Loucy (cell line): Measurements from ENCODE around the gene CTSL.

ENCODE experiments used
- H2AFZ ChIP-seq: fragments of 200-600 bp; sonication (generic); 2 replicates; pipeline ENCODE4 v1.6.0; 2016; ENCODE audit warnings: antibody characterized with exemption, mild to moderate bottlenecking, low read length, moderate library complexity
- H3F3A ChIP-seq: fragments of 200-600 bp; 2 replicates; pipeline ENCODE4 v1.6.0; 2016; ENCODE audit warnings: antibody characterized with exemption, low read depth, mild to moderate bottlenecking
- H3K27me3 ChIP-seq: fragments of 200-600 bp; sonication (generic); 2 replicates; pipeline ENCODE4 v1.6.1; 2014; ENCODE audit warnings: low read length, mild to moderate bottlenecking; ENCODE audit not compliant: insufficient read depth, poor library complexity, severe bottlenecking
- H3K36me3 ChIP-seq: fragments of 200-600 bp; sonication (generic); 2 replicates; pipeline ENCODE4 v1.6.1; 2016; ENCODE audit warnings: low read length; ENCODE audit not compliant: insufficient read depth
- H3K4me1 ChIP-seq: fragments of 200-600 bp; sonication (generic); 2 replicates; pipeline ENCODE4 v1.5.1; 2014; ENCODE audit warnings: low read length, mild to moderate bottlenecking; ENCODE audit not compliant: insufficient read depth, poor library complexity, severe bottlenecking
- H3K4me2 ChIP-seq: fragments of 200-600 bp; sonication (generic); 2 replicates; pipeline ENCODE4 v1.6.0; 2014; ENCODE audit warnings: antibody characterized with exemption, low read length, low read depth, mild to moderate bottlenecking; ENCODE audit not compliant: poor library complexity, severe bottlenecking
- H3K4me3 ChIP-seq: fragments of 200-600 bp; sonication (generic); 2 replicates; pipeline ENCODE4 v1.5.1; 2014; ENCODE audit warnings: low read length, mild to moderate bottlenecking, mixed read lengths; ENCODE audit not compliant: poor library complexity, severe bottlenecking
- H3K79me2 ChIP-seq: fragments of 200-600 bp; sonication (generic); 2 replicates; pipeline ENCODE4 v1.6.1; 2014; ENCODE audit warnings: low read length; ENCODE audit not compliant: insufficient read depth
- H3K9ac ChIP-seq: fragments of 200-600 bp; sonication (generic); 2 replicates; pipeline ENCODE4 v1.6.0; 2014; ENCODE audit warnings: mild to moderate bottlenecking, low read depth, low read length, moderate library complexity; ENCODE audit not compliant: poor library complexity, severe bottlenecking
- H3K9me2 ChIP-seq: fragments of 200-600 bp; sonication (generic); replicated peaks from 2 replicates; pipeline ENCODE4 v1.6.1; 2016; ENCODE audit warnings: low read depth, low read length, mixed read lengths
- H3K9me3 ChIP-seq: fragments of 200-600 bp; sonication (generic); 2 replicates; pipeline ENCODE4 v1.6.1; 2014; ENCODE audit warnings: mild to moderate bottlenecking, antibody characterized with exemption, low read length, low read depth; ENCODE audit not compliant: insufficient read depth
- H4K20me1 ChIP-seq: fragments of 200-600 bp; sonication (generic); 2 replicates; pipeline ENCODE4 v1.6.0; 2014; ENCODE audit warnings: antibody characterized with exemption, low read length, mild to moderate bottlenecking; ENCODE audit not compliant: insufficient read depth, poor library complexity, severe bottlenecking
- EZH2phosphoT487 ChIP-seq: fragments of 200-600 bp; IDR thresholded peaks from 2 replicates; pipeline ENCODE4 v1.6.1; 2018; ENCODE audit warnings: antibody characterized with exemption, mild to moderate bottlenecking, moderate library complexity, borderline replicate concordance
- TF ChIP-seq, protein P1 (sequence below): fragments of 200-600 bp; sonication (generic); conservative IDR thresholded peaks from 2 replicates; pipeline ENCODE4 v1.5.1; 2014; ENCODE audit warnings: mild to moderate bottlenecking, antibody characterized with exemption, low read length

Gene CTSL

GRCh38 chr9:87687207-87687606 lies 38.7 kb upstream of the CTSL start:
- H3K4me3 ChIP-seq, result no peak overlapping the region
- no peaks in the 10 kb centered on the region for H3K4me1 ChIP-seq
- H3K27me3 ChIP-seq, result no peaks in the 10 kb centered on the region
- H3K36me3 ChIP-seq, result peaks cover 1% of the 10 kb centered on the region; the same call in 1 of the 2 replicates
- TF ChIP-seq, protein P1, sequence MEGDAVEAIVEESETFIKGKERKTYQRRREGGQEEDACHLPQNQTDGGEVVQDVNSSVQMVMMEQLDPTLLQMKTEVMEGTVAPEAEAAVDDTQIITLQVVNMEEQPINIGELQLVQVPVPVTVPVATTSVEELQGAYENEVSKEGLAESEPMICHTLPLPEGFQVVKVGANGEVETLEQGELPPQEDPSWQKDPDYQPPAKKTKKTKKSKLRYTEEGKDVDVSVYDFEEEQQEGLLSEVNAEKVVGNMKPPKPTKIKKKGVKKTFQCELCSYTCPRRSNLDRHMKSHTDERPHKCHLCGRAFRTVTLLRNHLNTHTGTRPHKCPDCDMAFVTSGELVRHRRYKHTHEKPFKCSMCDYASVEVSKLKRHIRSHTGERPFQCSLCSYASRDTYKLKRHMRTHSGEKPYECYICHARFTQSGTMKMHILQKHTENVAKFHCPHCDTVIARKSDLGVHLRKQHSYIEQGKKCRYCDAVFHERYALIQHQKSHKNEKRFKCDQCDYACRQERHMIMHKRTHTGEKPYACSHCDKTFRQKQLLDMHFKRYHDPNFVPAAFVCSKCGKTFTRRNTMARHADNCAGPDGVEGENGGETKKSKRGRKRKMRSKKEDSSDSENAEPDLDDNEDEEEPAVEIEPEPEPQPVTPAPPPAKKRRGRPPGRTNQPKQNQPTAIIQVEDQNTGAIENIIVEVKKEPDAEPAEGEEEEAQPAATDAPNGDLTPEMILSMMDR, result no peak
- TF ChIP-seq EZH2phosphoT487, result no peak
- H3K9ac ChIP-seq, result no peak overlapping the region
- H3K9me3 ChIP-seq, result no peaks in the 10 kb centered on the region
- H3K9me2 ChIP-seq, result no peaks in the 10 kb centered on the region
- H4K20me1 ChIP-seq, result no peaks in the 10 kb centered on the region
- H3K79me2 ChIP-seq, result no peaks in the 10 kb centered on the region
- H3F3A ChIP-seq, result no peaks in the 10 kb centered on the region
- H2AFZ ChIP-seq, result no peak overlapping the region
- no peak overlapping the region for H3K4me2 ChIP-seq

DNA sequence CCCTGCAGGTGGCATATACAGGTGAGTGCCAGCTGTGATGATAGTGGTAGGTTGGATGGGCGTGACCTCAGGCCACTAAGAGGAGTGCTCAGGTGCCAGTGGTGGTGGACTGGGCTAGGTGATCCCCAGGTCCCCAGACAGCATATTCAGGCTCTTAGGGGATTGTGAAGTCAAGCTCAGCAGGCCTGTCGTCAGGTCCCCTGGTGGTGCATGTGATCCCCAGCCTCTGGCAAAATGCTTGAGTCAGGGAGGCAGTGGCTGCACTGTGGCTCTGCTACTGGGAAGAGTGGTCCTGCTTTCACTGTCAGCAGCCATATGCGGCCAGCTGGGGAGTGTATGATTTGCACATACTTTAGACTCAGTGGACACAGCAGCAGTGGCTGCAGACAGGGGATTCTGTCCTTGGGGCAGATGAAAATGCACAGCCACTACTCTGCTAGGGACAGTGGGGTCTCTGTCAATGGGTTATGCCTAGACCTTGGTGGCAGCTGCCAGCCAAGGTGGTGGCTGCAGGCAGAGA lies 31.6 kb upstream of the CTSL start:
- no peaks in the 10 kb centered on the region for H3K9me2 ChIP-seq
- no peaks in the 10 kb centered on the region for H3K27me3 ChIP-seq
- no peak for TF ChIP-seq EZH2phosphoT487
- TF ChIP-seq, protein P1, result no peak
- no peak overlapping the region for H3K9ac ChIP-seq
- no peak overlapping the region for H3K4me2 ChIP-seq
- H3F3A ChIP-seq, result no peaks in the 10 kb centered on the region
- H3K36me3 ChIP-seq, result peaks cover 12% of the 10 kb centered on the region; the same call in 1 of the 2 replicates
- H3K79me2 ChIP-seq, result no peaks in the 10 kb centered on the region
- H3K9me3 ChIP-seq, result peaks cover 3% of the 10 kb centered on the region; the same call in 1 of the 2 replicates
- H4K20me1 ChIP-seq, result no peaks in the 10 kb centered on the region
- H3K4me1 ChIP-seq, result no peaks in the 10 kb centered on the region
- H2AFZ ChIP-seq, result no peak overlapping the region
- H3K4me3 ChIP-seq, result no peak overlapping the region

DNA sequence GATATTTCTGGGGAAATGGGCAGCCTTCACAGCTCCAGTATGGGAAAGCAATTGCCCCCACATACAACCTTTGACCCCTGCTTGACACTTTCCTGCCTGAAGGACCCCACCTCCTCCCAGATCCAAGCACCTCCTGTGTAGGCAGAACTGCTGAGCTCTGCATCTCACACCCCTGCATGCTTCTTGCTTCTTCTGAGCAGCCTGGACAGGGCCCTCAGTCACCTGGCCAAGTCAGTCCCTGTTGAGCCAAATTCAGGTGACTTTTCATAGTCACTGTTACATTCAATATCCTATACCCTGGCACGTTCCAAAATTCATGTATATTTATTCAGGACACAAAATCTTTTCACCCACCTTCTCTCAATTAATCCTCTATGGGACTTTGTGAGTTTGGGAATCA lies 30.4 kb upstream of the CTSL start:
- TF ChIP-seq, protein P1, result no peak
- TF ChIP-seq EZH2phosphoT487, result no peak
- Histone ChIP-seq H3K4me1 (no peaks in the 10 kb centered on the region), H3K27me3 (no peaks in the 10 kb centered on the region), H3F3A (no peaks in the 10 kb centered on the region), H4K20me1 (no peaks in the 10 kb centered on the region), H2AFZ (no peak overlapping the region), H3K36me3 (peaks cover 18% of the 10 kb centered on the region; the same call in 1 of the 2 replicates), H3K4me2 (no peak overlapping the region), H3K9me3 (peaks cover 3% of the 10 kb centered on the region; the same call in 1 of the 2 replicates), H3K79me2 (no peaks in the 10 kb centered on the region), H3K9ac (no peak overlapping the region), H3K9me2 (no peaks in the 10 kb centered on the region), H3K4me3 (no peak overlapping the region)
